ENCODE measurements around the gene ATP6V1B1. TPM values are rescaled to one million over a fixed set of nuclear protein-coding genes. Genes with fewer than 3 reads are reported as not detected.

Gene ATP6V1B1
- total RNA-seq, 3 donors from 2014 or later = not detected

DNA sequence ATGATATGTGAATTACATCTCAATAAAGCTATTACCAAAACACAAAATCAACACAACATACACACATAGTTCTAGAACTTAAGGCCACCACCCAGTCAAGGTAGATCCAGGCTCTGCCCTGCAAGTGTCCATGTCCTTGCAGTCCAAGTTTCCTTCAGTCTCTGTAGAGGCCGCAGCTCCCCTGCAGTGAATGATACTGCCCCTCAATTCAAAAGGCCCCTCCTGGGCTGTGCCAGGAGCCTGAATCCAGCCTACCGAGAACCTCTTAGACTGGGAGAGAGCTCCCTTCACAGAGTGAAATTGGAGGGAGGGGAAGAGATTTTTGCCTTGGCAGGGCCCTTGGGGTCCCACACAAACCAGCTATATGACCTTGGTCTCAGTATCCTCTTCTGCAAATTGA lies 42.5 kb upstream of the ATP6V1B1 start:
- ATAC-seq = no peak
- no peak for DNase-seq

DNA sequence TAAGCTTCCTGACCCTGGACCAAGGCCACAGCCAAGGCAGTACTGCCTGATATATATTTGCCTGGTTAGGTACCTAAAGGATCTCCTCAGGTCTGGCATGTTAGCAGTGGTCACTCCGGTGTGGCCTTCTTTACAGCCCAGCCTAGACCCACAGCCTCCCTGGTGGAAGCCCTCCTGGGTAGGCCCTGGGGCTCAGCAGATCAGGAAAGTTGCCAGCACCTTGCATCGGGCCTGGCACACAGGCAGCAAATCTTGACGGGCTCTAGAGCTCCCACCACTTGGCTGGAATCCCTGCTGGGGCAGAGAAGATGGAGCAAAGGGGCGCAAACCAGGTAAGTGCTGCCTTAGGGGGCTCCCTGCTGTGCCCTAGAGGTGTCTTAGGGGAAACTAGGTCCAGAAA lies 40.9 kb upstream of the ATP6V1B1 start:
- TF ChIP-seq, protein P1, sequence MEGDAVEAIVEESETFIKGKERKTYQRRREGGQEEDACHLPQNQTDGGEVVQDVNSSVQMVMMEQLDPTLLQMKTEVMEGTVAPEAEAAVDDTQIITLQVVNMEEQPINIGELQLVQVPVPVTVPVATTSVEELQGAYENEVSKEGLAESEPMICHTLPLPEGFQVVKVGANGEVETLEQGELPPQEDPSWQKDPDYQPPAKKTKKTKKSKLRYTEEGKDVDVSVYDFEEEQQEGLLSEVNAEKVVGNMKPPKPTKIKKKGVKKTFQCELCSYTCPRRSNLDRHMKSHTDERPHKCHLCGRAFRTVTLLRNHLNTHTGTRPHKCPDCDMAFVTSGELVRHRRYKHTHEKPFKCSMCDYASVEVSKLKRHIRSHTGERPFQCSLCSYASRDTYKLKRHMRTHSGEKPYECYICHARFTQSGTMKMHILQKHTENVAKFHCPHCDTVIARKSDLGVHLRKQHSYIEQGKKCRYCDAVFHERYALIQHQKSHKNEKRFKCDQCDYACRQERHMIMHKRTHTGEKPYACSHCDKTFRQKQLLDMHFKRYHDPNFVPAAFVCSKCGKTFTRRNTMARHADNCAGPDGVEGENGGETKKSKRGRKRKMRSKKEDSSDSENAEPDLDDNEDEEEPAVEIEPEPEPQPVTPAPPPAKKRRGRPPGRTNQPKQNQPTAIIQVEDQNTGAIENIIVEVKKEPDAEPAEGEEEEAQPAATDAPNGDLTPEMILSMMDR (IDR thresholded peaks at IDR 0.05) = no peak
- H3K9me3 ChIP-seq = no peaks in the 10 kb centered on the region
- no peaks in the 10 kb centered on the region for H3K36me3 ChIP-seq (ENCODE audit: low read depth)
- intact Hi-C loops (cut with DNase I, micrococcal nuclease) = no loop called here
- H3K4me3 ChIP-seq = no peak overlapping the region
- no peak for DNase-seq
- no peak for ATAC-seq
- peaks cover 3% of the 10 kb centered on the region for H3K4me1 ChIP-seq (ENCODE audit: low read depth)

More for the DNA sequence above, 42.5 kb upstream of the ATP6V1B1 start:
- TF ChIP-seq, protein P1 (IDR thresholded peaks at IDR 0.05) = no peak
- H3K4me1 ChIP-seq (ENCODE audit: low read depth) = peaks cover 9% of the 10 kb centered on the region
- H3K4me3 ChIP-seq = no peak overlapping the region
- intact Hi-C loops (cut with DNase I, micrococcal nuclease) = no loop called here
- no peaks in the 10 kb centered on the region for H3K9me3 ChIP-seq
- no peaks in the 10 kb centered on the region for H3K36me3 ChIP-seq (ENCODE audit: low read depth)

DNA sequence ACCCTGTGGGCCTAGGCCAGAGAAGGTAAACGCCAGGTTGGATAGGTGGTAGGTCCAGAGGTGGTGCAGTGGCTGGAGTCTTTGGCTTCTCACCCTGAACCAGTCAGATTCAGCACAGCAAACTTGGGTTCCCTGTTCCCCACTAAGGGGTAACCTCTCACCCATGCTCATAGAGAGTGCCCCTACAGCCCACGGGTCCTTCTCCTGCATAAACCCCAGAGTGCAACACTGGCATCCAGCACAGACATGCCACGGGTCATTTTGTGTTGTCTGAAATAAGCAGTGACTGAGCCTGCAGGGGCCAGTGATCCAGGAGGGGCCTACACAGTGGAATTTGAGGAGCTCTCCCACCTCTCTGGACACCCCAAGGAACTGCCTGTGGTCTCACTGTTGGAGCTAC lies 40.5 kb upstream of the ATP6V1B1 start:
- TF ChIP-seq, protein P1 (IDR thresholded peaks at IDR 0.05) = no peak
- H3K36me3 ChIP-seq (ENCODE audit: low read depth) = no peaks in the 10 kb centered on the region
- no peak for DNase-seq
- H3K9me3 ChIP-seq = no peaks in the 10 kb centered on the region
- ATAC-seq = no peak
- H3K4me3 ChIP-seq = no peak overlapping the region
- intact Hi-C loops (cut with DNase I, micrococcal nuclease) = no loop called here
- peaks cover 8% of the 10 kb centered on the region for H3K4me1 ChIP-seq (ENCODE audit: low read depth)

DNA sequence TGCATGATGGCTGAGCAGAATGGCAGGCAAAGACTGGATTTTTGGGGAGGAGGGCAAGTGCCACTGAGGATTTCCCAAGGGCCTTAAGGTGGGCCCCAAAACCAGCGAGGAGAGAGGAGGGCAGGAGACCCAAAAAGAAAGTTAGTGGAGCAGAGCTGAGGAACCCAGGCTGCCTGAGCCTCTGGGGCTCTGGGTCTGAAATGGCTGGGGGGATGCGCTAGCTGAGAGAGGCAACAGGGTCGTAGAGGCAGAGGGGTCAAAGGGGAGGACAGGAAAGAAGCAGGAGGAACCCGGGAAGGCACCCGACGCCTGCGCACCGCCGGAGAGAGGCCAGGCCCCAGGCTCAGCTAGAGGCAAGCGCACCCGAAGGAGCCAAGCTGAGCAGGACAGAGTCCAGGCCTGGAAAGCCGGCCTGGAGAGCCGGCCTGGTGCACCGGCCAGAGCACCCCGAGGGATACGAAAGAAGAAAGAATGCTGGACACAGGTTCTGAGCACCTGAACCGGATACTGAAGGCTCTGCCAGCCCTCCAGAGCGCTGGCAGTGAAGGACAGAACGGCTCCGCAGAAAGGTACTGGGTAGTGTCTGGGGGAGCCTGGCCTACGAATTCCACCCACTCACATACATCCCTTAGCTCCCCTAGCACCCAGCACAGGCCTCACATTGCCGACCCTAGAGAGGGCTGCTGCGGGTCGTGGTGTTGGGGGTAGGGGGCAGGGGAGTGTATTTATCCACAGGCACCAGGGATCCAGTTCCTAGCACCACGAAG lies 39.5 kb upstream of the ATP6V1B1 start:
- Histone ChIP-seq H3K4me1 (ENCODE audit: low read depth) (peaks cover 17% of the 10 kb centered on the region), H3K9me3 (no peaks in the 10 kb centered on the region), H3K36me3 (ENCODE audit: low read depth) (no peaks in the 10 kb centered on the region), H3K4me3 (no peak overlapping the region)
- ATAC-seq (no peak), DNase-seq (no peak)
- TF ChIP-seq, protein P1 (IDR thresholded peaks at IDR 0.05) = no peak
- intact Hi-C loops (cut with DNase I, micrococcal nuclease) = no loop called here

DNA sequence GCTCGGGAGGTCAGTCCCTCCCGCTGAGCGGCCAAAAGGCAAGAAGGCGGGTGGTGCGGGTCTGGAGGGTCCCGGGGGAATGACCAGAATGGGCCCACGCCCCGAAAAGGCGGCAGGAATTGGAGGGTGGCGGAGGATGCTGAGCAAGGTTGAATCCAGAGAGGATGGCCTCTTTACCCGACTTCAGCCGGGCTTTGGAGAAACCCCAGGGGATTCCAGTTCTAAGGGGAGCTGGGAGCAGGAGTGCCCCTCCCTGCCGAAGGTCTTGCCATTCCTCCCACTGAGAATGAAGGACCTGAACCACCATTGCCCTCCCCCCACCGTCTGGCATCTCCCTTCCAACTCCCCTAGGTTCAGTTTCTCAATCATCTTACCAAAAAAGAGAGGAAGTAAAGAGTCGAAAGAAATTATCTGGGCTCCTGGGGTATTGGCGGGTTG lies 38.9 kb upstream of the ATP6V1B1 start:
- Histone ChIP-seq H3K4me1 (ENCODE audit: low read depth) (peaks cover 19% of the 10 kb centered on the region), H3K36me3 (ENCODE audit: low read depth) (no peaks in the 10 kb centered on the region), H3K9me3 (no peaks in the 10 kb centered on the region), H3K4me3 (no peak overlapping the region)
- no peak for ATAC-seq
- TF ChIP-seq, protein P1 (IDR thresholded peaks at IDR 0.05) = no peak
- intact Hi-C loops (cut with DNase I, micrococcal nuclease) = no loop called here
- DNase-seq = no peak

Measured in mucosa of descending colon (tissue), 3 donors.